Astrocyte (in vitro differentiated cells and primary cell): ENCODE results near the gene MCAM. TPM values are rescaled to one million over a fixed set of nuclear protein-coding genes. Genes with fewer than 3 reads are reported as not detected.
A peak's percentile ranks its signal among the peaks of the same experiment; 100 is the strongest.

Experiments
- DNase-seq: peaks from one replicate; pipeline ENCODE4 v3.0.0-alpha.2; 2010; ENCODE audit warnings: low read depth
- FAIRE-seq: peaks from 2 replicates; lab custom pipeline; 2011; peaks lifted over from hg19 to GRCh38; lab: Jason Lieb, UNC
- H2AFZ ChIP-seq: 2 replicates; pipeline ENCODE4 v1.6.0; 2012; ENCODE audit warnings: low read depth, low read length, inconsistent platforms
- H3K27ac ChIP-seq: 2 replicates; pipeline ENCODE4 v1.5.1; 2011; ENCODE audit warnings: low read depth, low read length, inconsistent platforms
- H3K27me3 ChIP-seq: 2 replicates; pipeline ENCODE4 v1.6.0; 2011; ENCODE audit warnings: low read length, inconsistent platforms; ENCODE audit not compliant: insufficient read depth
- H3K36me3 ChIP-seq: 2 replicates; pipeline ENCODE4 v1.5.1; 2011; ENCODE audit warnings: low read length, inconsistent platforms; ENCODE audit not compliant: insufficient read depth
- H3K4me1 ChIP-seq: 2 replicates; pipeline ENCODE4 v1.5.1; 2011; ENCODE audit warnings: low read length, inconsistent platforms; ENCODE audit not compliant: insufficient read depth
- H3K4me2 ChIP-seq: 2 replicates; pipeline ENCODE4 v1.6.0; 2012; ENCODE audit warnings: low read length, inconsistent platforms
- H3K4me3 ChIP-seq: 2 replicates; pipeline ENCODE4 v1.5.1; 2011; ENCODE audit warnings: low read depth, mild to moderate bottlenecking, low read length, inconsistent platforms; ENCODE audit not compliant: insufficient read depth
- H3K79me2 ChIP-seq: 2 replicates; pipeline ENCODE4 v1.6.0; 2012; ENCODE audit warnings: mild to moderate bottlenecking, low read length, inconsistent platforms; ENCODE audit not compliant: insufficient read depth
- H3K9ac ChIP-seq: 2 replicates; pipeline ENCODE4 v1.6.0; 2012; ENCODE audit warnings: mild to moderate bottlenecking, low read length, inconsistent platforms
- H3K9me3 ChIP-seq: 2 replicates; pipeline ENCODE4 v1.5.1; 2012; ENCODE audit warnings: low read depth, mild to moderate bottlenecking, low read length, inconsistent platforms; ENCODE audit not compliant: insufficient read depth
- H4K20me1 ChIP-seq: 2 replicates; pipeline ENCODE4 v1.6.0; 2012; ENCODE audit warnings: low read length, inconsistent platforms; ENCODE audit not compliant: insufficient read depth
- H3K27ac Mint-ChIP-seq: one replicate; pipeline ENCODE4 v1.8.0; 2021; ENCODE audit warnings: mild to moderate bottlenecking, mixed read lengths; ENCODE audit not compliant: unreplicated experiment
- H3K27me3 Mint-ChIP-seq: one replicate; pipeline ENCODE4 v1.8.0; 2021; ENCODE audit warnings: low read depth, mixed read lengths; ENCODE audit not compliant: unreplicated experiment
- H3K36me3 Mint-ChIP-seq: one replicate; pipeline ENCODE4 v1.8.0; 2021; ENCODE audit warnings: low read depth, mixed read lengths; ENCODE audit not compliant: unreplicated experiment
- H3K4me1 Mint-ChIP-seq: one replicate; pipeline ENCODE4 v1.8.0; 2021; ENCODE audit warnings: low read depth, mixed read lengths; ENCODE audit not compliant: unreplicated experiment
- H3K4me3 Mint-ChIP-seq: one replicate; pipeline ENCODE4 v1.8.0; 2021; ENCODE audit warnings: mild to moderate bottlenecking, moderate library complexity, mixed read lengths; ENCODE audit not compliant: unreplicated experiment
- H3K9me3 Mint-ChIP-seq: one replicate; pipeline ENCODE4 v1.8.0; 2021; ENCODE audit warnings: mild to moderate bottlenecking, mixed read lengths; ENCODE audit not compliant: unreplicated experiment
- CTCF ChIP-seq: IDR thresholded peaks from 2 replicates; pipeline ENCODE4 v1.5.1; 2011; ENCODE audit warnings: low read depth, mild to moderate bottlenecking, inconsistent platforms, low read length, moderate library complexity; ENCODE audit not compliant: insufficient read depth
- EZH2 ChIP-seq: IDR thresholded peaks from 2 replicates; pipeline ENCODE4 v1.6.1; 2012; ENCODE audit warnings: mild to moderate bottlenecking, low read length, inconsistent platforms; ENCODE audit not compliant: insufficient read depth
- total RNA-seq: library from RNA; stranded (reverse); gene quantifications from 2 replicates; pipeline ENCODE4 v1.2.1, GENCODE V29; 2021

MCAM gene
- total RNA-seq, 1 donor from 2014 or later, result 213 TPM

- Histone ChIP-seq H3K4me1 (no peaks in the 10 kb centered on the region), H3K9me3 (no peaks in the 10 kb centered on the region), H2AFZ (no peak overlapping the region), H3K27me3 (no peaks in the 10 kb centered on the region), H4K20me1 (peaks cover 9% of the 10 kb centered on the region), H3K79me2 (peaks cover 6% of the 10 kb centered on the region), H3K9ac (no peak overlapping the region), H3K27ac (no peak overlapping the region), H3K36me3 (peaks cover 24% of the 10 kb centered on the region), H3K4me3 (no peak overlapping the region), H3K4me2 (no peak overlapping the region)
- no peak for DNase-seq
- no peaks in the 10 kb centered on the region for H3K9me3 Mint-ChIP-seq
- no peak overlapping the region for H3K27ac Mint-ChIP-seq
- no peaks in the 10 kb centered on the region for H3K27me3 Mint-ChIP-seq
- no peaks in the 10 kb centered on the region for H3K4me1 Mint-ChIP-seq
- TF ChIP-seq CTCF (no peak), EZH2 (no peak)
- FAIRE-seq, result no peak
- H3K4me3 Mint-ChIP-seq, result no peak overlapping the region
- peaks cover 7% of the 10 kb centered on the region for H3K36me3 Mint-ChIP-seq
Observed at GRCh38 chr11:119273721-119274120, 43.2 kb downstream of the MCAM start.

- H4K20me1 ChIP-seq, result peaks cover 40% of the 10 kb centered on the region
- H2AFZ ChIP-seq, result no peak overlapping the region
- Mint-ChIP-seq H3K4me1 (peaks cover 17% of the 10 kb centered on the region), H3K27me3 (no peaks in the 10 kb centered on the region), H3K27ac (no peak overlapping the region), H3K9me3 (no peaks in the 10 kb centered on the region), H3K4me3 (no peak overlapping the region), H3K36me3 (no peaks in the 10 kb centered on the region)
- no peak overlapping the region for H3K27ac ChIP-seq
- H3K9ac ChIP-seq, result no peak overlapping the region
- FAIRE-seq (no peak), DNase-seq (no peak)
- H3K4me1 ChIP-seq, result peaks cover 8% of the 10 kb centered on the region
- no peaks in the 10 kb centered on the region for H3K27me3 ChIP-seq
- no peak overlapping the region for H3K4me2 ChIP-seq
- peaks cover 3% of the 10 kb centered on the region for H3K36me3 ChIP-seq
- H3K79me2 ChIP-seq, result peaks cover 62% of the 10 kb centered on the region
- H3K4me3 ChIP-seq, result no peak overlapping the region
- no peak for TF ChIP-seq EZH2
- TF ChIP-seq CTCF, result no peak
- H3K9me3 ChIP-seq, result no peaks in the 10 kb centered on the region
Observed at GRCh38 chr11:119267645-119268044, 49.3 kb downstream of the MCAM start.

GRCh38 chr11:119266517-119267255, 50.2 kb downstream of the MCAM start:
- Mint-ChIP-seq H3K27me3 (no peaks in the 10 kb centered on the region), H3K9me3 (no peaks in the 10 kb centered on the region), H3K36me3 (no peaks in the 10 kb centered on the region), H3K4me1 (peaks cover 17% of the 10 kb centered on the region), H3K4me3 (no peak overlapping the region), H3K27ac (peak overlapping the region; percentile 27)
- H3K4me1 ChIP-seq, result peaks cover 13% of the 10 kb centered on the region
- no peak overlapping the region for H3K4me3 ChIP-seq
- H3K36me3 ChIP-seq, result no peaks in the 10 kb centered on the region
- no peaks in the 10 kb centered on the region for H3K9me3 ChIP-seq
- no peak for FAIRE-seq
- peaks cover 47% of the 10 kb centered on the region for H4K20me1 ChIP-seq
- TF ChIP-seq CTCF, result no peak
- TF ChIP-seq EZH2, result no peak
- no peak overlapping the region for H3K27ac ChIP-seq
- no peak for DNase-seq
- H3K79me2 ChIP-seq, result peaks cover 68% of the 10 kb centered on the region
- H3K27me3 ChIP-seq, result no peaks in the 10 kb centered on the region
- H3K4me2 ChIP-seq, result no peak overlapping the region
- H2AFZ ChIP-seq, result no peak overlapping the region
- H3K9ac ChIP-seq, result no peak overlapping the region
